HEK293T (cell line): ENCODE results near the gene UBE2L3.
"Not testable (repeated sequence)": the region's sequence is repeated elsewhere in the genome, so short reads cannot be mapped to it uniquely, and the experiment has no call there.

Source experiments
- BHLHE40 ChIP-seq: fragments of 450-650 bp; IDR thresholded peaks from 2 replicates; pipeline ENCODE4 v1.6.1; 2016; ENCODE audit warnings: mild to moderate bottlenecking, moderate library complexity, borderline replicate concordance
- CTBP1 ChIP-seq: fragments of 450-650 bp; IDR thresholded peaks from 2 replicates; pipeline ENCODE4 v1.6.1; 2016; ENCODE audit warnings: borderline replicate concordance
- ELF4 ChIP-seq: fragments of 450-650 bp; IDR thresholded peaks from 2 replicates; pipeline ENCODE4 v1.6.1; 2017; ENCODE audit warnings: antibody characterized with exemption
- FOXA1 ChIP-seq: fragments of 450-650 bp; IDR thresholded peaks from 2 replicates; pipeline ENCODE4 v1.6.1; 2016; ENCODE audit warnings: mild to moderate bottlenecking
- FOXK2 ChIP-seq: fragments of 450-650 bp; IDR thresholded peaks from 2 replicates; pipeline ENCODE4 v1.6.1; 2016; ENCODE audit warnings: mild to moderate bottlenecking
- FOXM1 ChIP-seq: fragments of 450-650 bp; IDR thresholded peaks from 2 replicates; pipeline ENCODE4 v1.6.1; 2017; ENCODE audit warnings: mild to moderate bottlenecking, borderline replicate concordance
- HDGF ChIP-seq: fragments of 450-650 bp; IDR thresholded peaks from 2 replicates; pipeline ENCODE4 v1.6.1; 2017; ENCODE audit warnings: antibody characterized with exemption, borderline replicate concordance
- L3MBTL2 ChIP-seq: fragments of 450-650 bp; conservative IDR thresholded peaks from 2 replicates; pipeline ENCODE4 v1.6.1; 2016; ENCODE audit warnings: mild to moderate bottlenecking
- LEF1 ChIP-seq: fragments of 450-650 bp; IDR thresholded peaks from 2 replicates; pipeline ENCODE4 v1.6.1; 2017; ENCODE audit warnings: mild to moderate bottlenecking, borderline replicate concordance
- NFRKB ChIP-seq: fragments of 450-650 bp; IDR thresholded peaks from 2 replicates; pipeline ENCODE4 v1.6.1; 2016; ENCODE audit warnings: mild to moderate bottlenecking, moderate library complexity
- SP1 ChIP-seq: fragments of 450-650 bp; IDR thresholded peaks from 2 replicates; pipeline ENCODE4 v1.6.1; 2017
- SUZ12 ChIP-seq: fragments of 450-650 bp; IDR thresholded peaks from 2 replicates; pipeline ENCODE4 v1.6.1; 2016; ENCODE audit warnings: mild to moderate bottlenecking
- ZNF384 ChIP-seq: fragments of 450-650 bp; IDR thresholded peaks from 2 replicates; pipeline ENCODE4 v1.6.1; 2016
- TF ChIP-seq, protein P1 (sequence below): fragments of 450-650 bp; IDR thresholded peaks from 2 replicates; pipeline ENCODE4 v1.6.1; 2016

DNA sequence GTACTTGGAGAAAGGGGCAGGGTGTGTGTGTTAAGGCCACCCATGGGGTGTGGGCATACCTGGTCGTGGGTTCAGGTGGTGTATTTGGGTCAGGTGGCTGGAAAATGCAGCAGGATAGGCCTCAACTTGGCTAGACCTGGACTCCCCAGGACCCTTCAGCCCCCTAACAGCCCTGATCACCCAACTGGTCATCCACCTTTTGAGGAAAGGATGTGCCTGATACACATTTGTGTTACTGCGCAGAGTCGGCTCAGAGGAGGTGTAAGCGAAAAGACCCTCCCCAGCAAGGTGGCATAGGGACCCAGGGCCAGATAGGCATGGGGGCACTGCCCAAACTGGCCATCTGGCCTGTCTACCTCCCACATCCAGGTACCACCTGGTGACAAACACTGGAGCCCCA, 16.2 kb upstream of the UBE2L3 start, which contains the start of gene RIMBP3C:
- not testable (repeated sequence) for TF ChIP-seq FOXM1, FOXK2, SUZ12, FOXA1, HDGF, SP1, CTBP1, BHLHE40, NFRKB, L3MBTL2, ELF4, LEF1, ZNF384
- TF ChIP-seq, protein P1, sequence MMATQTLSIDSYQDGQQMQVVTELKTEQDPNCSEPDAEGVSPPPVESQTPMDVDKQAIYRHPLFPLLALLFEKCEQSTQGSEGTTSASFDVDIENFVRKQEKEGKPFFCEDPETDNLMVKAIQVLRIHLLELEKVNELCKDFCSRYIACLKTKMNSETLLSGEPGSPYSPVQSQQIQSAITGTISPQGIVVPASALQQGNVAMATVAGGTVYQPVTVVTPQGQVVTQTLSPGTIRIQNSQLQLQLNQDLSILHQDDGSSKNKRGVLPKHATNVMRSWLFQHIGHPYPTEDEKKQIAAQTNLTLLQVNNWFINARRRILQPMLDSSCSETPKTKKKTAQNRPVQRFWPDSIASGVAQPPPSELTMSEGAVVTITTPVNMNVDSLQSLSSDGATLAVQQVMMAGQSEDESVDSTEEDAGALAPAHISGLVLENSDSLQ, result not testable (repeated sequence)
